Mesenteric fat pad (tissue), 1 donor: ENCODE results near the gene CDH26. TPM values are rescaled to one million over a fixed set of nuclear protein-coding genes. Genes with fewer than 3 reads are reported as not detected.
"Not testable (repeated sequence)": the region's sequence is repeated elsewhere in the genome, so short reads cannot be mapped to it uniquely, and the experiment has no call there.

Source experiments
- DNase-seq: peaks from one replicate; pipeline ENCODE4 v3.0.0-alpha.2; 2020; ENCODE audit warnings: low spot score
- total RNA-seq: library from RNA; stranded (reverse); fragmentation: NEBNext Ultra II Directional; extraction: Animal tissue kit (Norgen Biotek cat#: 25700); gene quantifications from one replicate; pipeline ENCODE4 v1.2.1, GENCODE V29; 2021
- donor health status: DM: yes; HTN: yes; CAD: no.

The CDH26 gene
- total RNA-seq, 1 donor from 2014 or later = 1.5 TPM

- DNase-seq = peak; percentile 99
Measured at GRCh38 chr20:59940129-59940955, 17.9 kb upstream of the CDH26 start, which contains the start of the genes FAM217B and PPP1R3D. FAM217B (plus strand) TSS chr20:59940389; CDS start chr20:59943944, 3,555 bp downstream. PPP1R3D (minus strand) TSS chr20:59940305; CDS start chr20:59939931, 374 bp downstream.

- DNase-seq = no peak
Measured at GRCh38 chr20:59940956-59941294, 17.3 kb upstream of the CDH26 start.

- no peak for DNase-seq
Measured at GRCh38 chr20:59942245-59942644, 16.0 kb upstream of the CDH26 start.

GRCh38 chr20:59944726-59945125, 13.5 kb upstream of the CDH26 start:
- DNase-seq = no peak

- no peak for DNase-seq
Measured at GRCh38 chr20:59945175-59945574, 13.0 kb upstream of the CDH26 start.

GRCh38 chr20:59945731-59946130, 12.5 kb upstream of the CDH26 start:
- DNase-seq = no peak

- no peak for DNase-seq
Measured at GRCh38 chr20:59947376-59947775, 10.8 kb upstream of the CDH26 start.

GRCh38 chr20:59948212-59948611, 10.0 kb upstream of the CDH26 start:
- DNase-seq = no peak

- no peak for DNase-seq
Measured at GRCh38 chr20:59948828-59949720, 9.1 kb upstream of the CDH26 start.

- DNase-seq = no peak
Measured at GRCh38 chr20:59949911-59950310, 8.3 kb upstream of the CDH26 start.

GRCh38 chr20:59954718-59955117, 3.5 kb upstream of the CDH26 start:
- DNase-seq = no peak

- DNase-seq = no peak
Measured at GRCh38 chr20:59955131-59955796, 3.0 kb upstream of the CDH26 start.

- not testable (repeated sequence) for DNase-seq
Measured at GRCh38 chr20:59957568-59957967, 655 bp upstream of the CDH26 start.

- DNase-seq = no peak
Measured at GRCh38 chr20:59958626-59959025, 403 bp downstream of the CDH26 start.

GRCh38 chr20:59961423-59961822, 3.2 kb downstream of the CDH26 start:
- no peak for DNase-seq

GRCh38 chr20:59962155-59962554, 3.9 kb downstream of the CDH26 start:
- no peak for DNase-seq

GRCh38 chr20:59966428-59966827, 8.2 kb downstream of the CDH26 start:
- no peak for DNase-seq

- DNase-seq = no peak
Measured at GRCh38 chr20:59971428-59971827, 13.2 kb downstream of the CDH26 start.

GRCh38 chr20:59972037-59972801, 14.0 kb downstream of the CDH26 start:
- no peak for DNase-seq

GRCh38 chr20:59976156-59976782, 18.0 kb downstream of the CDH26 start:
- DNase-seq = no peak
